ENCODE data around the gene CDKN2B-AS1. TPM values are rescaled to one million over a fixed set of nuclear protein-coding genes. Genes with fewer than 3 reads are reported as not detected.

Gene CDKN2B-AS1
- total and polyA plus RNA-seq, 2 donors from 2014 or later, result 0.82 TPM; not detected in 1

DNA sequence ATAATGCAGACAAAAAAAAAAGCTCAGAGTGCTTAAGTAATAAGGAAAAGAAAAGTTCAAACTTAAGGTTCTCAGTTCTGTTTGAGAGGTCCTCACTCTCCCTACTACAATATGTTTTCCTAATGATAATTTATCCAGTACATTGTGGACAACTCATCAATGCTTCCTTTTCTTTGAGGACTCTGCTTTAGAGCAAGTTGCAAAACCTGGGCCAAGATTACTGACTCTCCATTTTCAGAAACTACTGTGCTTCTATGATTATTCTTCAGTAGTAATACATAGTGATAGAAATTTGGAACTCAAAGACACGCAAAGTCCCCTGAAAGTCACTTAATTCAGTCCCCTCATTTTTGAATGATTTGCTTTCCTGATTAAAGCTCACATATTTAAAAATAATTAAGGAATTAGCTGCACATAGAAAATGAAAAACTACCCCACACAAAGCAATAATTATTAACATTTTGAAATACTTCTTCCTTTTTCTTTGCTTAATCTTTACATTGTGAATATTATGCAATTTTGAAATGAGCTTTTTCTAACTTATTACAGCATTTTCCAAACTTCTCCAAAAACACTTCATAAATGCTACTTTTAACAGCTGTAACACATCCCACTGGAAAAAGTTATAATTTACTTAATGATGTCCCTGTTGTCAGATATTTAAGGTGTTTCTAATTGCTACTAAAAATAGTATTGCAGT lies 11.6 kb upstream of the CDKN2B-AS1 start:
- Histone ChIP-seq H3K27me3 (ENCODE audit: control insufficient read depth, insufficient read depth, low read length) (peaks cover 52% of the 10 kb centered on the region), H3K4me1 (ENCODE audit: control insufficient read depth in 2 of 3, insufficient read depth in 2 of 3, low read depth in 1 of 3, low read length in 3 of 3) (no peaks in the 10 kb centered on the region), H3K9ac (ENCODE audit: low read length in 3 of 3) (no peak overlapping the region), H3K9me3 (ENCODE audit: control insufficient read depth in 2 of 3, insufficient read depth in 1 of 3, low read length in 3 of 3) (no peaks in the 10 kb centered on the region), H3K36me3 (ENCODE audit: control insufficient read depth in 2 of 3, insufficient read depth in 3 of 3, low read length in 3 of 3) (no peaks in the 10 kb centered on the region), H3K4me3 (ENCODE audit: low read length in 3 of 3) (no peak overlapping the region), H3K27ac (ENCODE audit: low read depth in 2 of 2, low read length in 2 of 2) (no peak overlapping the region)
- TF ChIP-seq, protein P1, sequence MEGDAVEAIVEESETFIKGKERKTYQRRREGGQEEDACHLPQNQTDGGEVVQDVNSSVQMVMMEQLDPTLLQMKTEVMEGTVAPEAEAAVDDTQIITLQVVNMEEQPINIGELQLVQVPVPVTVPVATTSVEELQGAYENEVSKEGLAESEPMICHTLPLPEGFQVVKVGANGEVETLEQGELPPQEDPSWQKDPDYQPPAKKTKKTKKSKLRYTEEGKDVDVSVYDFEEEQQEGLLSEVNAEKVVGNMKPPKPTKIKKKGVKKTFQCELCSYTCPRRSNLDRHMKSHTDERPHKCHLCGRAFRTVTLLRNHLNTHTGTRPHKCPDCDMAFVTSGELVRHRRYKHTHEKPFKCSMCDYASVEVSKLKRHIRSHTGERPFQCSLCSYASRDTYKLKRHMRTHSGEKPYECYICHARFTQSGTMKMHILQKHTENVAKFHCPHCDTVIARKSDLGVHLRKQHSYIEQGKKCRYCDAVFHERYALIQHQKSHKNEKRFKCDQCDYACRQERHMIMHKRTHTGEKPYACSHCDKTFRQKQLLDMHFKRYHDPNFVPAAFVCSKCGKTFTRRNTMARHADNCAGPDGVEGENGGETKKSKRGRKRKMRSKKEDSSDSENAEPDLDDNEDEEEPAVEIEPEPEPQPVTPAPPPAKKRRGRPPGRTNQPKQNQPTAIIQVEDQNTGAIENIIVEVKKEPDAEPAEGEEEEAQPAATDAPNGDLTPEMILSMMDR (IDR thresholded peaks at IDR 0.05; ENCODE audit: borderline replicate concordance, extremely low read depth, insufficient read depth), result no peak
- DNase-seq (no peak), FAIRE-seq (no peak)
- intact Hi-C loops (cut with DNase I), result no loop called here

DNA sequence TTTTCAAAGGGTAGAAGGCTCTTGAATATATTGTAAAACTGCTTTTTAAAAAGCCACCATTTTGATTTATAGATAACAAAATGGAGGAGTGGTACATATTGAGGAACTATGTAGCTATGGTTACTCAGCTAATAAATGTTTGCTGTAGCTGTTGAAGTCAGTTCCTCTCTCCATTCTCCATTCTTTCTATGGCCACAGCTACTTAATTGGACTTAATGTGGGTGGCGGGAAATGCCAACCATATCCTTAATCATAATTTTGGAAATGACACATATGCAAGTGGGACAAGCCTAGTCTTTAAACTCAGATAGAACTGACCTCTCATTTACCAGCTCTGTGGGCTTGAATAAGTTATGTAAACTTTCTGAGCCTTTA lies 11.0 kb upstream of the CDKN2B-AS1 start:
- Histone ChIP-seq H3K36me3 (ENCODE audit: control insufficient read depth in 2 of 3, insufficient read depth in 3 of 3, low read length in 3 of 3) (no peaks in the 10 kb centered on the region), H3K4me3 (ENCODE audit: low read length in 3 of 3) (no peak overlapping the region), H3K9me3 (ENCODE audit: control insufficient read depth in 2 of 3, insufficient read depth in 1 of 3, low read length in 3 of 3) (no peaks in the 10 kb centered on the region), H3K9ac (ENCODE audit: low read length in 3 of 3) (no peak overlapping the region), H3K4me1 (ENCODE audit: control insufficient read depth in 2 of 3, insufficient read depth in 2 of 3, low read depth in 1 of 3, low read length in 3 of 3) (no peaks in the 10 kb centered on the region), H3K27me3 (ENCODE audit: control insufficient read depth, insufficient read depth, low read length) (peaks cover 55% of the 10 kb centered on the region), H3K27ac (ENCODE audit: low read depth in 2 of 2, low read length in 2 of 2) (no peak overlapping the region)
- DNase-seq (no peak), FAIRE-seq (no peak)
- TF ChIP-seq, protein P1 (IDR thresholded peaks at IDR 0.05; ENCODE audit: borderline replicate concordance, extremely low read depth, insufficient read depth), result no peak
- intact Hi-C loops (cut with DNase I), result no loop called here

DNA sequence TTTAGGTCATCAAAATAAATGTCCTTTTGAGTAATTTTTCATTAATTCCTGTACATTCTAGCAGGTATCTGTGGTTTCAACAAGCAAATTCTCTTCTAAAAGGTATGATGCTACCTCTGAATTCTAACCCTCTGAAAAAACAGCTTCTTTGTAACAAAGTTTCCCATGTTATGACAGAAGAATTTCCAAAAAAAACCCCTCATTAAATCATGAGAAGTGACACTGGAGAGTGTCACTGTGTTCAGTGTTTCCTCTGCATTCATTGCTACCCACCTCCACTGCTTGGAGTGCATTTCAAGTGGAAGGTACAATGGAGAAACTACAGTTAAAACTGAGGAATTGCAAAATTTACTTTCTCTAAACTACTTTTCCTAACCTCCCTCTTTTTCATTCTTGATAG lies 10.5 kb upstream of the CDKN2B-AS1 start:
- no peaks in the 10 kb centered on the region for H3K9me3 ChIP-seq (ENCODE audit: control insufficient read depth in 2 of 3, insufficient read depth in 1 of 3, low read length in 3 of 3)
- no peak overlapping the region for H3K27ac ChIP-seq (ENCODE audit: low read depth in 2 of 2, low read length in 2 of 2)
- FAIRE-seq, result no peak
- H3K4me1 ChIP-seq (ENCODE audit: control insufficient read depth in 2 of 3, insufficient read depth in 2 of 3, low read depth in 1 of 3, low read length in 3 of 3), result no peaks in the 10 kb centered on the region
- no peak overlapping the region for H3K9ac ChIP-seq (ENCODE audit: low read length in 3 of 3)
- no peaks in the 10 kb centered on the region for H3K36me3 ChIP-seq (ENCODE audit: control insufficient read depth in 2 of 3, insufficient read depth in 3 of 3, low read length in 3 of 3)
- DNase-seq, result no peak
- peaks cover 57% of the 10 kb centered on the region for H3K27me3 ChIP-seq (ENCODE audit: control insufficient read depth, insufficient read depth, low read length)
- TF ChIP-seq, protein P1 (IDR thresholded peaks at IDR 0.05; ENCODE audit: borderline replicate concordance, extremely low read depth, insufficient read depth), result no peak
- intact Hi-C loops (cut with DNase I), result no loop called here
- H3K4me3 ChIP-seq (ENCODE audit: low read length in 3 of 3), result no peak overlapping the region

Measured in kidney (tissue), 14 donors.